ENCODE data around the gene MYO5A. TPM values are rescaled to one million over a fixed set of nuclear protein-coding genes. Genes with fewer than 3 reads are reported as not detected.
A peak's percentile ranks its signal among the peaks of the same experiment; 100 is the strongest.

The MYO5A gene
- total RNA-seq, 1 donor from 2014 or later = 15.7 TPM

GRCh38 chr15:52343831-52344230 lies 184.8 kb downstream of the MYO5A start:
- H3K4me3 ChIP-seq (ENCODE audit: low read depth, low read length) = no peak overlapping the region
- no peak for DNase-seq (ENCODE audit: low read depth)
- TF ChIP-seq, protein P1, sequence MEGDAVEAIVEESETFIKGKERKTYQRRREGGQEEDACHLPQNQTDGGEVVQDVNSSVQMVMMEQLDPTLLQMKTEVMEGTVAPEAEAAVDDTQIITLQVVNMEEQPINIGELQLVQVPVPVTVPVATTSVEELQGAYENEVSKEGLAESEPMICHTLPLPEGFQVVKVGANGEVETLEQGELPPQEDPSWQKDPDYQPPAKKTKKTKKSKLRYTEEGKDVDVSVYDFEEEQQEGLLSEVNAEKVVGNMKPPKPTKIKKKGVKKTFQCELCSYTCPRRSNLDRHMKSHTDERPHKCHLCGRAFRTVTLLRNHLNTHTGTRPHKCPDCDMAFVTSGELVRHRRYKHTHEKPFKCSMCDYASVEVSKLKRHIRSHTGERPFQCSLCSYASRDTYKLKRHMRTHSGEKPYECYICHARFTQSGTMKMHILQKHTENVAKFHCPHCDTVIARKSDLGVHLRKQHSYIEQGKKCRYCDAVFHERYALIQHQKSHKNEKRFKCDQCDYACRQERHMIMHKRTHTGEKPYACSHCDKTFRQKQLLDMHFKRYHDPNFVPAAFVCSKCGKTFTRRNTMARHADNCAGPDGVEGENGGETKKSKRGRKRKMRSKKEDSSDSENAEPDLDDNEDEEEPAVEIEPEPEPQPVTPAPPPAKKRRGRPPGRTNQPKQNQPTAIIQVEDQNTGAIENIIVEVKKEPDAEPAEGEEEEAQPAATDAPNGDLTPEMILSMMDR (conservative IDR thresholded peaks at IDR 0.05; ENCODE audit: low read depth, low read length) = no peak

- TF ChIP-seq, protein P1 (conservative IDR thresholded peaks at IDR 0.05; ENCODE audit: low read depth, low read length) = no peak
- no peak for DNase-seq (ENCODE audit: low read depth)
Observed at GRCh38 chr15:52340093-52340492, 188.6 kb downstream of the MYO5A start.

DNA sequence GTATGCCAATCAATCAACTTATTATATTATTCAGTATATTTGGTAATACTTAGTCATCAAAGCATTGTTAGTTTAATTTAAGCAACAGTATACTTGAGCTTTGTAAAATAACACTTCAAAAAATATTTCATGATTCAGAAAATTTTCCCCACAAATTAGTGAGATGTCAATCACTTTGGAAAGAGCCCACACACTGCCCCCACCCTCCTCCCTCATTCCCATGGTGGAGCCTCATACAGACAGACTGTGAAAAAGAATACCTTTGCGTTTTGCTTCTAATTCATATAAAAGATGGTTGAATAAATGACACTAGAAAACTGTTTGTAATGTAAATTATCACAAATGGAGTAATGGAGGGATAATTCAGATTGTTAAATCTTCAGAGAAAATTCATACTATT lies 189.8 kb downstream of the MYO5A start:
- DNase-seq (ENCODE audit: low read depth) = no peak
- no peak overlapping the region for H3K4me3 ChIP-seq (ENCODE audit: low read depth, low read length)
- TF ChIP-seq, protein P1 (conservative IDR thresholded peaks at IDR 0.05; ENCODE audit: low read depth, low read length) = no peak

More at GRCh38 chr15:52340093-52340492, 188.6 kb downstream of the MYO5A start:
- H3K4me3 ChIP-seq (ENCODE audit: low read depth, low read length) = no peak overlapping the region

DNA sequence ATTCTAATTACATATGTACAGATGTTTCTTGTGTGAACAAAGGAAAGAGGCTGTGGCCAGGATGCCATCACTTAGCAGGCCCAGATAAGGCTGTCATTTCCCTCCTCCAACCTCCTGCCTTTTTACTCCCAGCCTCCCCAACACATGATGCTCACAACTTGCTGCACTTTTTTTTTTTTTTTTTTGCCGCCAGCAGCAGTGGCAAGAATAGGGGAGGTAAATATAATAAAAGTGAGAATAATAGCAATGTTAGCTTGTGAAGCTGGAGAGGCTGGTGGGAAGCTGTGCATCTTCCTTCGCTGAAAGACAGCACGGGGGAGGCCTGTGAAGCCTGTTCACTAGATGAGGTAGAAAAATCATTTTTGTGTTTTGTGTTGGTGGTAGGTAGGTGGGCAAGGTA lies 190.6 kb downstream of the MYO5A start:
- no peak for DNase-seq (ENCODE audit: low read depth)
- TF ChIP-seq, protein P1 (conservative IDR thresholded peaks at IDR 0.05; ENCODE audit: low read depth, low read length) = no peak
- no peak overlapping the region for H3K4me3 ChIP-seq (ENCODE audit: low read depth, low read length)

DNA sequence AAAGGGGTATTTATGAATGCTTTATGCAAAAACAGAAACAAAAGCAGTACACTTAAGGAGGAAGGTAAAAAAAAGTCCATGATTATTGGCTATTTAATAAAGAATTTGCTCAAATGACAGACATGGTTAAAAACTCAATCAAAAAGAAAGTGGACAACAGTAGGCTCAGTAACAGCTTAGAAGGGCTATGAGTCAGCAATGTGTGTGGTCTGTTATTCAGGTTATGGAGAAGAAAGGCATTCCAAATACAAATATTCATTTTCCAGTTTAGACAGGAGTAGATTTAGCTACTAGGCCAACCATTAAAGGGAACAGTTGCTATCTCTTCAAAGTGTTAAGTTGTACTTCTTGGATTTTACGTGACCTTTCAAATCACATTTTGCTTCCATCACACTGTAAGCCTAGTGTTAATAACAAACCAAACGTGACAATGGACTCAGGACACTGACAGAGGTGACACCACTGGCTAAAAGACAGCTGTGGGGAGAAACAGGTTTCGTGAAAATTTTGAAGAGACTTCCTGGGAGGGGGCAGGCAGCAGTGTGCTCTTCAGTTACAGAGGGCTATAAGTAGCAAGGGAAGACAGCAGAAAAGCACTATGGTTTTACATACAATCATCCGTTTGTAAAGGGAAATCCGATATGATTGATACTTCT lies 191.4 kb downstream of the MYO5A start:
- peak; percentile 22 for DNase-seq (ENCODE audit: low read depth)
- H3K4me3 ChIP-seq (ENCODE audit: low read depth, low read length) = no peak overlapping the region
- TF ChIP-seq, protein P1 (conservative IDR thresholded peaks at IDR 0.05; ENCODE audit: low read depth, low read length) = no peak

DNA sequence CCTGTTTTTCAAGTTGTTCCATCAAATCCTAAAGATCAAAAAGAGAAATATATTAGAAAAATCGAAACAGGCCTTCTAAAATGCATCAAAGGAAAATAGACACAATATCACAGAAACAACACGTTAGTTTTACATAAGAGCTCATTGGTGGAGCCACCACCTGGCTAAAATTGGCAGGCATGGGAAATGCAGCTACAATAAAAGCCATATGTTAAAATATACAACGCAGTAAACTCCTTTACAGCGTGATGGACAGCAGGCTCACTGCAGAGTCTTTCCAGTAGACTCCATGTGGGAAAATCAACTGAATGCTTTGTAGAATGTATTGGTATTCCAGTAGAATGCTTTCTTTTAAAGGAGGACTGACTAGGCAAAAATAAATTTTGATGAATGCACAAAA lies 192.2 kb downstream of the MYO5A start:
- DNase-seq (ENCODE audit: low read depth) = no peak
- no peak overlapping the region for H3K4me3 ChIP-seq (ENCODE audit: low read depth, low read length)
- TF ChIP-seq, protein P1 (conservative IDR thresholded peaks at IDR 0.05; ENCODE audit: low read depth, low read length) = peak; percentile 4
